ENCODE data around the gene SOAT1.
"Not testable (repeated sequence)": the region's sequence is repeated elsewhere in the genome, so short reads cannot be mapped to it uniquely, and the experiment has no call there.

SOAT1 gene

GRCh38 chr1:179353546-179353945 lies 59.9 kb downstream of the SOAT1 start:
- no peak for DNase-seq (ENCODE audit: low spot score)

- DNase-seq (ENCODE audit: low spot score), result not testable (repeated sequence)
Observed at GRCh38 chr1:179361631-179362030, 68.0 kb downstream of the SOAT1 start.

- DNase-seq (ENCODE audit: low spot score), result peak; percentile 70
Observed at GRCh38 chr1:179365342-179366092, 71.9 kb downstream of the SOAT1 start, which contains the start of gene AXDND1. Gene AXDND1, plus strand, starts transcription at chr1:179365971. Its CDS starts 539 bp downstream, at chr1:179366510.

- DNase-seq (ENCODE audit: low spot score), result no peak
Observed at GRCh38 chr1:179366093-179366800, 72.7 kb downstream of the SOAT1 start.

- DNase-seq (ENCODE audit: low spot score), result peak; percentile 28
Observed at GRCh38 chr1:179369751-179370341, 76.2 kb downstream of the SOAT1 start.

- no peak for DNase-seq (ENCODE audit: low spot score)
Observed at GRCh38 chr1:179372160-179372559, 78.6 kb downstream of the SOAT1 start.

GRCh38 chr1:179376223-179376622 lies 82.6 kb downstream of the SOAT1 start:
- no peak for DNase-seq (ENCODE audit: low spot score)

- no peak for DNase-seq (ENCODE audit: low spot score)
Observed at GRCh38 chr1:179380299-179380698, 86.7 kb downstream of the SOAT1 start.

GRCh38 chr1:179384027-179384426 lies 90.4 kb downstream of the SOAT1 start:
- DNase-seq (ENCODE audit: low spot score), result peak; percentile 9

- no peak for DNase-seq (ENCODE audit: low spot score)
Observed at GRCh38 chr1:179385510-179385909, 91.9 kb downstream of the SOAT1 start.

- DNase-seq (ENCODE audit: low spot score), result no peak
Observed at GRCh38 chr1:179393721-179394120, 100.1 kb downstream of the SOAT1 start.

GRCh38 chr1:179399399-179399798 lies 105.8 kb downstream of the SOAT1 start:
- not testable (repeated sequence) for DNase-seq (ENCODE audit: low spot score)

Data from HuH-7.5 (cell line).